Liver (tissue), 9 donors: ENCODE data around the gene SPATA4. TPM values are rescaled to one million over a fixed set of nuclear protein-coding genes. Genes with fewer than 3 reads are reported as not detected.
"Not testable (repeated sequence)": the region's sequence is repeated elsewhere in the genome, so short reads cannot be mapped to it uniquely, and the experiment has no call there.

Source experiments
- DNase-seq: peaks from one replicate; pipeline ENCODE4 v3.0.0-alpha.2; 2017; ENCODE audit warnings: low spot score
- H3K27ac ChIP-seq, 2 donors: one replicate each; pipeline ENCODE4 v1.7.0; 2013; ENCODE audit warnings: inconsistent platforms in 2 of 2, low read length in 2 of 2, control low read depth in 1 of 2, low read depth in 1 of 2, mild to moderate bottlenecking in 1 of 2
- H3K27me3 ChIP-seq, 4 donors: one replicate each; pipeline versions ENCODE4 v1.6.1 to v1.7.0; 2013; ENCODE audit warnings: low read length in 3 of 4, inconsistent platforms in 1 of 4, mild to moderate bottlenecking in 1 of 4, moderate library complexity in 1 of 4; ENCODE audit not compliant: control insufficient read depth in 4 of 4, insufficient read depth in 4 of 4
- H3K36me3 ChIP-seq, 4 donors: one replicate each; pipeline versions ENCODE4 v1.6.1 to v1.7.0; 2013; ENCODE audit warnings: low read length in 3 of 4, mild to moderate bottlenecking in 3 of 4, low read depth in 1 of 4, moderate library complexity in 1 of 4; ENCODE audit not compliant: control insufficient read depth in 4 of 4, insufficient read depth in 3 of 4
- H3K4me1 ChIP-seq, 4 donors: one replicate each; pipeline versions ENCODE4 v1.6.1 to v1.7.0; 2013; ENCODE audit warnings: low read length in 3 of 4, mild to moderate bottlenecking in 3 of 4, moderate library complexity in 1 of 4; ENCODE audit not compliant: control insufficient read depth in 4 of 4, insufficient read depth in 4 of 4
- H3K4me3 ChIP-seq, 3 donors: one replicate each; pipeline versions ENCODE4 v1.6.1 to v1.7.0; 2013; ENCODE audit warnings: low read length in 3 of 3, control low read depth in 1 of 3, low read depth in 1 of 3, mild to moderate bottlenecking in 1 of 3
- H3K9ac ChIP-seq, 2 donors: one replicate each; pipeline ENCODE4 v1.7.0; 2013; ENCODE audit warnings: low read length in 2 of 2, mild to moderate bottlenecking in 2 of 2, moderate library complexity in 2 of 2, control low read depth in 1 of 2, low read depth in 1 of 2
- H3K9me3 ChIP-seq, 4 donors: one replicate each; pipeline versions ENCODE4 v1.6.1 to v1.7.0; 2013; ENCODE audit warnings: low read length in 3 of 4; ENCODE audit not compliant: control insufficient read depth in 4 of 4
- ATF3 ChIP-seq: IDR thresholded peaks from 2 replicates; pipeline ENCODE4 v1.6.1; 2016; ENCODE audit warnings: antibody characterized with exemption
- CTCF ChIP-seq: fragments of 150-350 bp; IDR thresholded peaks from 2 replicates; pipeline ENCODE4 v1.5.1; 2017; ENCODE audit warnings: improper control_type of control experiment, low read depth, low read length; ENCODE audit not compliant: missing input control
- EGR1 ChIP-seq, 2 donors: IDR thresholded peaks; 2 replicates each; pipeline ENCODE4 v1.6.1; 2016 to 2018; ENCODE audit warnings: antibody characterized with exemption in 2 of 2, low read depth in 2 of 2
- FOXA1 ChIP-seq: IDR thresholded peaks from 2 replicates; pipeline ENCODE4 v1.6.1; 2016; ENCODE audit warnings: antibody characterized with exemption
- FOXA2 ChIP-seq: IDR thresholded peaks from 2 replicates; pipeline ENCODE4 v1.6.1; 2016; ENCODE audit warnings: antibody characterized with exemption
- GABPA ChIP-seq, 2 donors: IDR thresholded peaks in 1 of 2; conservative IDR thresholded peaks in 1 of 2; 2 replicates each; pipeline ENCODE4 v1.6.1; 2016; ENCODE audit warnings: antibody characterized with exemption in 2 of 2, mild to moderate bottlenecking in 1 of 2, moderate library complexity in 1 of 2
- HNF4A ChIP-seq, 2 donors: conservative IDR thresholded peaks; 2 replicates each; pipeline ENCODE4 v1.6.1; 2016; ENCODE audit warnings: antibody characterized with exemption in 2 of 2, mild to moderate bottlenecking in 2 of 2
- HNF4G ChIP-seq: IDR thresholded peaks from 2 replicates; pipeline ENCODE4 v1.6.1; 2016; ENCODE audit warnings: antibody characterized with exemption
- JUND ChIP-seq, 2 donors: IDR thresholded peaks; 2 replicates each; pipeline ENCODE4 v1.6.1; 2016; ENCODE audit warnings: antibody characterized with exemption in 2 of 2
- MAX ChIP-seq: IDR thresholded peaks from 2 replicates; pipeline ENCODE4 v1.6.1; 2016; ENCODE audit warnings: antibody characterized with exemption
- NR2F2 ChIP-seq: IDR thresholded peaks from 2 replicates; pipeline ENCODE4 v1.6.1; 2016; ENCODE audit warnings: antibody characterized with exemption
- REST ChIP-seq: IDR thresholded peaks from 2 replicates; pipeline ENCODE4 v1.6.1; 2016; ENCODE audit warnings: antibody characterized with exemption, mild to moderate bottlenecking
- RXRA ChIP-seq, 2 donors: IDR thresholded peaks; 2 replicates each; pipeline ENCODE4 v1.6.1; 2017 to 2018; ENCODE audit warnings: antibody characterized with exemption in 2 of 2, mild to moderate bottlenecking in 1 of 2
- TAF1 ChIP-seq: conservative IDR thresholded peaks from 2 replicates; pipeline ENCODE4 v1.6.1; 2016; ENCODE audit warnings: antibody characterized with exemption, mild to moderate bottlenecking
- YY1 ChIP-seq: IDR thresholded peaks from 2 replicates; pipeline ENCODE4 v1.6.1; 2016; ENCODE audit warnings: antibody characterized with exemption, mild to moderate bottlenecking
- WGBS: extraction: QIAGEN DNeasy Blood & Tissue Kit; methylation state at CpG from one replicate; pipeline ENCODE4 v1.1.7; 2013; 5-methylcytosine and 5-hydroxymethylcytosine counted together
- polyA plus RNA-seq, 2 donors: library from polyadenylated mRNA; stranded (reverse) in 1 of 2; unstranded in 1 of 2; fragments of 200-250 nt in 1 of 2; fragments of >200 nt in 1 of 2; fragmentation: Nextera tagmentation in 1 of 2; extraction: Ambion mirVana in 1 of 2; gene quantifications; one replicate each; pipeline versions ENCODE4 v1.2.1 to v1.2.3, GENCODE V29; 2013 to 2015
- total RNA-seq, 2 donors: library from RNA; depleted of rRNA; stranded (reverse); fragments of >200 nt; gene quantifications; one replicate each; pipeline ENCODE4 v1.2.3, GENCODE V29; 2014
- donor health status: healthy.
- donor health status: healthy.
- donor health status: healthy.
- donor health status: healthy.
- donor health status: healthy.

The SPATA4 gene
- total and polyA plus RNA-seq, 4 donors = 0.14 TPM; not detected in 3

- no peak for TF ChIP-seq ATF3
- TF ChIP-seq HNF4G = no peak
- TF ChIP-seq TAF1 = no peak
- no peak for TF ChIP-seq YY1
- TF ChIP-seq MAX = no peak
- TF ChIP-seq JUND (IDR thresholded peaks at IDR 0.05) = no peak
- no peak for TF ChIP-seq FOXA2
- TF ChIP-seq HNF4A (conservative IDR thresholded peaks at IDR 0.05) = no peak
- TF ChIP-seq REST = no peak
- Histone ChIP-seq H3K27me3 (no peaks in the 10 kb centered on the region), H3K9ac (no peak overlapping the region), H3K9me3 (peaks cover 0 to 1% (median 0%) of the 10 kb centered on the region in 4 donors), H3K36me3 (no peaks in the 10 kb centered on the region), H3K4me3 (no peak overlapping the region), H3K27ac (no peak overlapping the region), H3K4me1 (no peaks in the 10 kb centered on the region)
- 85% methylated on average over 2 of the region's 2 CpGs for WGBS
- DNase-seq = no peak
These were observed 22.1 kb upstream of the SPATA4 start for GRCh38 chr4:176217510-176217909.

- not testable (repeated sequence) for H3K4me1 ChIP-seq, H3K9ac ChIP-seq, H3K4me3 ChIP-seq, H3K36me3 ChIP-seq, H3K9me3 ChIP-seq, H3K27ac ChIP-seq, DNase-seq, H3K27me3 ChIP-seq
- 87% methylated on average over 3 of the region's 3 CpGs for WGBS
These were observed 17.0 kb upstream of the SPATA4 start for GRCh38 chr4:176212351-176212750.

GRCh38 chr4:176210579-176211296 lies 15.4 kb upstream of the SPATA4 start:
- Histone ChIP-seq H3K27ac (no peak overlapping the region), H3K9ac (no peak overlapping the region), H3K36me3 (no peaks in the 10 kb centered on the region), H3K4me1 (no peaks in the 10 kb centered on the region), H3K4me3 (no peak overlapping the region), H3K9me3 (peaks cover 0 to 1% (median 0%) of the 10 kb centered on the region in 4 donors), H3K27me3 (no peaks in the 10 kb centered on the region)
- 69% methylated on average over 7 of the region's 7 CpGs for WGBS
- no peak for DNase-seq
- TF ChIP-seq EGR1 (IDR thresholded peaks at IDR 0.05; ENCODE audit: low read depth in 2 of 2) (no peak), HNF4A (conservative IDR thresholded peaks at IDR 0.05) (no peak), YY1 (no peak), FOXA2 (no peak), CTCF (no peak), FOXA1 (no peak), RXRA (IDR thresholded peaks at IDR 0.05) (no peak), NR2F2 (no peak), GABPA (IDR thresholded peaks at IDR 0.05 in 1 of 2, conservative IDR thresholded peaks at IDR 0.05 in 1 of 2) (no peak), TAF1 (no peak), MAX (no peak), REST (no peak), ATF3 (no peak)
